Upper lobe of left lung (tissue), 4 donors: ENCODE data around the gene SYT8.

Experiments used
- EP300 ChIP-seq, 4 donors: sonication (generic); formaldehyde crosslinking; IDR thresholded peaks; one replicate each; pipeline ENCODE4 v1.5.1; 2017; ENCODE audit warnings: antibody characterized with exemption in 4 of 4, control low read depth in 2 of 4
- POLR2A ChIP-seq, 4 donors: fragments of 450-650 bp; IDR thresholded peaks; one replicate each; pipeline ENCODE4 v1.5.1; 2016 to 2017; ENCODE audit warnings: antibody characterized with exemption in 4 of 4, mild to moderate bottlenecking in 2 of 4
- POLR2AphosphoS5 ChIP-seq, 2 donors: sonication (generic); formaldehyde crosslinking; IDR thresholded peaks; one replicate each; pipeline ENCODE4 v1.5.1; 2017; ENCODE audit warnings: antibody characterized with exemption in 2 of 2

GRCh38 chr11:1851468-1852180 lies 16.8 kb downstream of the SYT8 start:
- TF ChIP-seq POLR2A (IDR thresholded peaks at IDR 0.05), result no peak
- TF ChIP-seq EP300 (IDR thresholded peaks at IDR 0.05), result no peak
- no peak for TF ChIP-seq POLR2AphosphoS5 (IDR thresholded peaks at IDR 0.05)
